CD8-positive, alpha-beta memory T cell (primary cell): Measurements from ENCODE around the gene POLD3. TPM values are rescaled to one million over a fixed set of nuclear protein-coding genes. Genes with fewer than 3 reads are reported as not detected.
A peak's percentile ranks its signal among the peaks of the same experiment; 100 is the strongest.

Experiments
- CTCF ChIA-PET: fragments of 350-600 bp; sonication (Branson Sonifier 250); formaldehyde crosslinking; loops from one replicate; lab custom pipeline; 2021; ENCODE audit warnings: antibody characterized with exemption; lab: Charles Lee
- POLR2A ChIA-PET: fragments of 350-600 bp; sonication (Branson Sonifier 250); formaldehyde crosslinking; loops from one replicate; lab custom pipeline; 2021; ENCODE audit warnings: antibody characterized with exemption; lab: Charles Lee
- DNase-seq, 5 donors: peaks; one replicate each; pipeline versions ENCODE4 v3.0.0 to v3.0.0-alpha.2; 2020 to 2022; ENCODE audit warnings: mixed read lengths in 1 of 5
- H3K27ac ChIP-seq: one replicate; pipeline ENCODE4 v1.7.0; 2013; ENCODE audit warnings: low read depth, mild to moderate bottlenecking, low read length, moderate library complexity
- H3K27me3 ChIP-seq: 2 replicates; pipeline ENCODE4 v1.7.0; 2013; ENCODE audit warnings: low read length, mild to moderate bottlenecking; ENCODE audit not compliant: insufficient read depth, poor library complexity, severe bottlenecking
- H3K36me3 ChIP-seq: 2 replicates; pipeline ENCODE4 v1.7.0; 2013; ENCODE audit warnings: mild to moderate bottlenecking, low read length, moderate library complexity; ENCODE audit not compliant: insufficient read depth
- H3K4me1 ChIP-seq: 2 replicates; pipeline ENCODE4 v1.7.0; 2013; ENCODE audit warnings: mild to moderate bottlenecking, low read length, moderate library complexity; ENCODE audit not compliant: insufficient read depth
- H3K4me3 ChIP-seq: 2 replicates; pipeline ENCODE4 v1.7.0; 2013; ENCODE audit warnings: mild to moderate bottlenecking, low read length
- H3K9me3 ChIP-seq: 2 replicates; pipeline ENCODE4 v1.7.0; 2013; ENCODE audit warnings: mild to moderate bottlenecking, low read length
- H3K27ac Mint-ChIP-seq, 8 donors: one replicate each; pipeline ENCODE4 v1.8.0; 2020 to 2021; ENCODE audit warnings: mixed read lengths in 8 of 8, mild to moderate bottlenecking in 6 of 8, inconsistent platforms in 3 of 8, moderate library complexity in 3 of 8
- H3K27me3 Mint-ChIP-seq, 2 donors: one replicate each; pipeline ENCODE4 v1.8.0; 2020 to 2021; ENCODE audit warnings: mixed read lengths in 2 of 2, mild to moderate bottlenecking in 1 of 2, moderate library complexity in 1 of 2
- H3K36me3 Mint-ChIP-seq, 3 donors: one replicate each; pipeline ENCODE4 v1.8.0; 2020 to 2021; ENCODE audit warnings: mixed read lengths in 3 of 3, inconsistent platforms in 1 of 3, mild to moderate bottlenecking in 1 of 3
- H3K4me1 Mint-ChIP-seq, 3 donors: one replicate each; pipeline ENCODE4 v1.8.0; 2020 to 2021; ENCODE audit warnings: mixed read lengths in 3 of 3, inconsistent platforms in 1 of 3, mild to moderate bottlenecking in 1 of 3
- H3K4me3 Mint-ChIP-seq, 7 donors: one replicate each; pipeline ENCODE4 v1.8.0; 2020 to 2021; ENCODE audit warnings: mixed read lengths in 7 of 7, mild to moderate bottlenecking in 6 of 7, moderate library complexity in 4 of 7, inconsistent platforms in 2 of 7
- H3K9me3 Mint-ChIP-seq, 5 donors: one replicate each; pipeline ENCODE4 v1.8.0; 2020 to 2022; ENCODE audit warnings: mixed read lengths in 5 of 5, mild to moderate bottlenecking in 3 of 5, moderate library complexity in 2 of 5, inconsistent platforms in 1 of 5
- polyA plus RNA-seq: library from polyadenylated mRNA; unstranded; fragments of 300-500 nt; fragmentation: Illumina TruSeq; gene quantifications from one replicate; pipeline ENCODE4 v1.2.3, GENCODE V29; 2021
- total RNA-seq, 2 experiments: library from RNA; stranded (reverse); gene quantifications; one replicate each; pipeline ENCODE4 v1.2.3, GENCODE V29; 2021

POLD3 gene
- total and polyA plus RNA-seq, 3 experiments from 2014 or later = 20.7 to 57.5 (median 53.8) TPM

DNA sequence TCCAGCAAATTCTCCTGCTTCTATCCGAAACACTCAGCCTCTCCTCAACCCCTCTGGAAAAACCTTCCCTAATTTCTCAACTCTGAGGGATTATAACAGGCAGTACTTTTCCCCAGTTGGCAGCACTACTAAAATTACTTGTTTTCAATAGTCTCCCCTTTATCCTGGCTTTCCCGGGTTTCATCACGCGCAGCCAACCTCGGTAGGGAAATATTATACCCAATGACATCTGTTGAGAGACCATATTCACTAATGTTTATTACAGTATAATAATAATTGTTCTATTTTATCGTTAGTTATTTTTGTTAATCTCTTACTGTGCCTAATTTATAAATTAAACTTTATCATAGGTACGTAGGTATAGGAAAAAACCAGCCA lies 330 bp upstream of the POLD3 start:
- H3K9me3 Mint-ChIP-seq = no peaks in the 10 kb centered on the region
- POLR2A ChIA-PET = interaction anchor here (0.7 to 1.5 kb wide), 3 partner anchors 99 to 612 kb away, joined by 3 to 14 read pairs (median 3); partner anchors contain the start of gene LIPT2
- CTCF ChIA-PET = interaction anchor here (0.8 kb wide), 1 partner anchor 21 kb away, joined by 3 read pairs; no protein-coding TSS in a partner anchor
- no peak for DNase-seq
- peaks cover 0 to 25% (median 9%) of the 10 kb centered on the region in 3 donors for H3K36me3 Mint-ChIP-seq
- peak overlapping the region; percentile 91 to 100 (median 95) for H3K4me3 Mint-ChIP-seq
- Histone ChIP-seq H3K4me1 (peaks cover 14% of the 10 kb centered on the region), H3K9me3 (no peaks in the 10 kb centered on the region), H3K27me3 (no peaks in the 10 kb centered on the region), H3K27ac (no peak overlapping the region), H3K36me3 (no peaks in the 10 kb centered on the region), H3K4me3 (no peak overlapping the region)
- H3K27me3 Mint-ChIP-seq = peaks cover 2 to 6% of the 10 kb centered on the region in 2 donors
- H3K4me1 Mint-ChIP-seq = peaks cover 22 to 37% (median 30%) of the 10 kb centered on the region in 3 donors
- peak overlapping the region; percentile 88 to 99 (median 95) for H3K27ac Mint-ChIP-seq

DNA sequence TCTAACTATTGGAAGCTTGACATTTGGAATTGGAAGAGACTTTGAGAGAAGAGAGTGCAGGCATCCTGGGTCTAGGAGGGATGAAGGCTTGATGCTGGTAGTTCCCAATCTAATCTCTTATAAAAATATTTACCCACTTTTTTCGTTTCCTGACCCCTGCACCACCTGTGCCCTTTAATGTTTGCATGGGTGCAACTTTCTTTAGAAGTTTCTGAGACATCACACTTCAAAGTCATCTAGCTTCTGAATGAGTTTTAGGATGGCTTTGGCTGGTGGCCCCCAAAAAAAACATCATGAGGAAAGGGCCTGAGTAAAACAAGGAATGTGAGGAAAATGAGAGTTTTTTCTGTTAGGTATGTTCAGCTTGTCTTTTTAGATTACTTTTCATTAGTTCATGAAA lies 1.1 kb downstream of the POLD3 start:
- Mint-ChIP-seq H3K27me3 (peaks cover 2 to 6% of the 10 kb centered on the region in 2 donors), H3K4me3 (peak overlapping the region; percentile 91 to 100 (median 95))

DNA sequence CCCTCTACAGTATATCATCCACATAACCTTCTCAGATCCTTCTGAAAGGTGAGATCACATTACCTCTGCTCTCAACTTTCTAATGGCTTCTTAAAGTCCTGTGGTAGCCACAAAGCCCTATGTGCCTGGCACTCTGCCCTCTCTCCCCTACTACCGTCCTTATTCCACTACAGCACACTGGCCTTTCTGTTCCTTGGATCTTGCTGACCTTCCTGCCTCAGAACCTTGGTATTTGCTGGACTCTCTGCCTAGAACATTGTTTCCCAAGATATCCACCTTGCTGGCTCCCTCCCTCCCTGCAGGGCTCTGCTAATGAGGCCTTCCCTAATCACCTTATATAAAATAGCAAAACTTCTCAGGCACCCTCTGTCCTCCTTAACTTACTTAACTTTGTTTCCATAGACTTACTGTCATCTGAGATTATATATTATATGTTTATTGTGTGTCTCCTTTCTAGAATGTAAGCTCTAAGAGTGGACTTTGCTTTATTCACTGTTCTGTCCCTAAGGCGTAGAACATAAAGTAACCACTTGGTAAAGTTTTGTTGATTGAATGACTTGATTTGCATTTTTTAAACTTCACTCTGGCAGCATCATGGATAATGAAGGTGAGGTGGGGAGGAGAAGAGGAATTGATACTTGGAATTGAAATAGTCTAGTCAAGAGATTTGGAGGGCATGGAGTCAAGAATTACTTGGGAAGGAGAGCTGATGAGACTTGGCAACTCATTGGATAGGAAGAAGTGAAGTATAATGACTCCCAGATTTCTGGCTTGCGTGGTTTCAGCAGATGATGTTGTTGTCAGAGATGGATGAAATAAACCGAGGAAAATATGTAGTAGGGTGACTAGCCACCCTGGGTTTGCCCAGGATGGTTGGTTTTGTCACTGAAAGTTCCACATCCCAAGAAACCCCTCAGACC lies 10.5 kb downstream of the POLD3 start:
- Mint-ChIP-seq H3K4me3 (no peak overlapping the region), H3K27ac (no peak overlapping the region), H3K27me3 (no peaks in the 10 kb centered on the region), H3K9me3 (no peaks in the 10 kb centered on the region), H3K36me3 (peaks cover 0 to 36% (median 14%) of the 10 kb centered on the region in 3 donors), H3K4me1 (no peaks in the 10 kb centered on the region)
- H3K27ac ChIP-seq = no peak overlapping the region
- H3K9me3 ChIP-seq = no peaks in the 10 kb centered on the region
- no peak overlapping the region for H3K4me3 ChIP-seq
- peaks cover 4% of the 10 kb centered on the region for H3K36me3 ChIP-seq
- no peaks in the 10 kb centered on the region for H3K27me3 ChIP-seq
- H3K4me1 ChIP-seq = no peaks in the 10 kb centered on the region
- ChIA-PET CTCF (no interaction called here), POLR2A (no interaction called here)
- DNase-seq = no peak

More for the DNA sequence above, 1.1 kb downstream of the POLD3 start:
- no peaks in the 10 kb centered on the region for H3K9me3 ChIP-seq
- ChIA-PET CTCF (no interaction called here), POLR2A (no interaction called here)
- no peak for DNase-seq
- Mint-ChIP-seq H3K27ac (peak overlapping the region; percentile 88 to 99 (median 95)), H3K36me3 (peaks cover 0 to 36% (median 13%) of the 10 kb centered on the region in 3 donors), H3K4me1 (peaks cover 22 to 37% (median 30%) of the 10 kb centered on the region in 3 donors), H3K9me3 (no peaks in the 10 kb centered on the region)
- no peaks in the 10 kb centered on the region for H3K27me3 ChIP-seq
- H3K27ac ChIP-seq = peak overlapping the region; percentile 84
- H3K4me3 ChIP-seq = peak overlapping the region; percentile 80
- H3K36me3 ChIP-seq = no peaks in the 10 kb centered on the region
- peaks cover 14% of the 10 kb centered on the region for H3K4me1 ChIP-seq

DNA sequence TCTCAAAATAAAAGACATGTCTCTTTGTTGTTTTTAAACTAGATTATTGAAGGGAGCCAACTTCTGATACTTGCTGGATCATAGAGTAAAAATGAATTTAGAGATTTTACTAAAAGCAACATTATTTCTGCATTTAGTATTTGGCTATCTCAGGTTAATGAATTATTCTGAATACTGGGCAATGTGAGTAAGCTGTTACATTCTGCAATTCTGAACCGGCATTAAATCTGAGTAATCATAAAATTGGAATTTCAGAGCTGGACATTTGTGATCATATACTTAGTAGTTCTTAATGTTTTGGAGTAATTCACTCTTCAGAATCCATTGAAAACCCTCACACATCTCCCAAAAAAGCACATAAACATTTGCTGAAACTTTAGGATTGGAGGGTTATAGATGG lies 11.5 kb downstream of the POLD3 start:
- H3K4me3 ChIP-seq = no peak overlapping the region
- H3K9me3 ChIP-seq = no peaks in the 10 kb centered on the region
- no peaks in the 10 kb centered on the region for H3K9me3 Mint-ChIP-seq
- H3K27ac ChIP-seq = no peak overlapping the region
- peaks cover 0 to 34% (median 9%) of the 10 kb centered on the region in 3 donors for H3K36me3 Mint-ChIP-seq
- no peak overlapping the region for H3K27ac Mint-ChIP-seq
- DNase-seq = no peak
- peaks cover 0 to 4% (median 2%) of the 10 kb centered on the region in 3 donors for H3K4me1 Mint-ChIP-seq
- no peaks in the 10 kb centered on the region for H3K4me1 ChIP-seq
- no peak overlapping the region for H3K4me3 Mint-ChIP-seq
- CTCF ChIA-PET = no interaction called here
- peaks cover 4% of the 10 kb centered on the region for H3K36me3 ChIP-seq
- no peaks in the 10 kb centered on the region for H3K27me3 Mint-ChIP-seq
- POLR2A ChIA-PET = no interaction called here
- H3K27me3 ChIP-seq = no peaks in the 10 kb centered on the region

DNA sequence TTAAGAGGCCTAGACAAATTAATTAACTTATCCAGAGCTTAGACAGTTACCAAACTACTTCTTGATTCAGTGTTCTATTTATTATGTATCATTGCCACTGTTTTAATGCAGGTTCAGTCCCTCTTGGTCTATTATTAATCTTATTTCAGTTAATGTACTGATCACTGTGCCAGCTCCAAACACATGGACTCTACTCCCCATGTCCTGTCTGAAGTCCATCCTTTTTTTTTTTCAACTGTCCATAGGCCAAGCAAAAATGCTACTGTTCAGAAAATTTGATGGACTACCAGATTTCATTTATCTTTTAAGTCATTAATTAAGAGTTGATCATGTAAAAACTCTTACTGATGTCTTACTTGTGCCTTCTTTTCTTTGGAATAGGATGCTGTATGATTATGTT lies 11.9 kb downstream of the POLD3 start:
- H3K27ac ChIP-seq = no peak overlapping the region
- H3K27me3 Mint-ChIP-seq = no peaks in the 10 kb centered on the region
- H3K36me3 ChIP-seq = peaks cover 4% of the 10 kb centered on the region
- no peaks in the 10 kb centered on the region for H3K27me3 ChIP-seq
- DNase-seq = no peak
- peak overlapping the region in 1 of 8 donors; percentile 46 for H3K27ac Mint-ChIP-seq
- H3K4me3 ChIP-seq = no peak overlapping the region
- ChIA-PET CTCF (no interaction called here), POLR2A (no interaction called here)
- peaks cover 0 to 4% (median 2%) of the 10 kb centered on the region in 3 donors for H3K4me1 Mint-ChIP-seq
- H3K36me3 Mint-ChIP-seq = peaks cover 0 to 34% (median 9%) of the 10 kb centered on the region in 3 donors
- no peak overlapping the region for H3K4me3 Mint-ChIP-seq
- H3K4me1 ChIP-seq = no peaks in the 10 kb centered on the region
- no peaks in the 10 kb centered on the region for H3K9me3 ChIP-seq
- no peaks in the 10 kb centered on the region for H3K9me3 Mint-ChIP-seq

DNA sequence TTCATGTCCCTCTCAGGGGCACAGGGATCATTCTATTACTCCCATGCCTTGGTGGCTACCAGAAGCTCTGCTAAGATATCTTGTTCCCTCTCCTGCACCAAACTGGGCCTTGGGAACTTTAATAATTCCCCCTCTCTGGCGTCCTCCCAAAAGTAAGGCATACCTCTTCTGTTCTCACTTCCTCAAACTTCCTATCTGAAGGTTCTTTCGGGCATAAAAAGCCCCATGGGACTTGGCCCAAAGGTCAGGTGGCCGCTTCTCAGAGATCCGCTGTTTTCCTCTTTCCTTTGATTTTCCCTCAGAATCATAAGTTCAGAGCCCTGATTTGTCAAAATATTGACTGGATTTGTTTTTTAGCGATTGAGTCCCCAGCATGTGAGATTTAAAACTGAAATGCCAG lies 13.0 kb downstream of the POLD3 start:
- H3K36me3 Mint-ChIP-seq = peaks cover 0 to 36% (median 9%) of the 10 kb centered on the region in 3 donors
- CTCF ChIA-PET = interaction anchor here (0.8 kb wide), 1 partner anchor 36 kb away, joined by 3 read pairs; no protein-coding TSS in a partner anchor
- H3K27ac Mint-ChIP-seq = peak overlapping the region in 2 of 8 donors; percentile 73 to 75
- H3K4me3 Mint-ChIP-seq = no peak overlapping the region
- H3K27me3 Mint-ChIP-seq = no peaks in the 10 kb centered on the region
- POLR2A ChIA-PET = no interaction called here
- peaks cover 0 to 8% (median 2%) of the 10 kb centered on the region in 3 donors for H3K4me1 Mint-ChIP-seq
- H3K4me1 ChIP-seq = no peaks in the 10 kb centered on the region
- DNase-seq = no peak
- H3K9me3 ChIP-seq = no peaks in the 10 kb centered on the region
- H3K9me3 Mint-ChIP-seq = no peaks in the 10 kb centered on the region
- no peak overlapping the region for H3K27ac ChIP-seq
- no peak overlapping the region for H3K4me3 ChIP-seq
- H3K36me3 ChIP-seq = peaks cover 4% of the 10 kb centered on the region
- H3K27me3 ChIP-seq = no peaks in the 10 kb centered on the region

DNA sequence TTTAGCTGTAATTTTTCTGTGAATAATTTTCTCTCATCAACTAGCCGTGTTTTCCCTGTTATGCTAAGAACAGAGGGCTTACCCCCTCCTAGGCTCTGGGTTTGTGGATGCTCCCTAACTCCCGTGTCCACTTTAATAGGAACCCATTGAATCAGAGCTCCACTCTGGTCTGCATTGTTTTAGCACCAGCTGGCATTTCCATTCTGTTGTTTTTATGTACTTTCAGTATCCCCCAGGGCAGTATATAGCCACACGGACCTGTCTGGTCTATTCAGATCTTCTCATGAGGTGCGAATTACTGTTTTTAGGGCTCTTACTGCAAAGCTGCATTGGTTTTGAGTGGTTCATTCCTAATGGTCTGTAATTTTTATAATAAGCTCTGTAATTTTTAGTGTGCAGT lies 16.0 kb downstream of the POLD3 start:
- ChIA-PET CTCF (no interaction called here), POLR2A (no interaction called here)
- no peaks in the 10 kb centered on the region for H3K27me3 Mint-ChIP-seq
- Histone ChIP-seq H3K27me3 (no peaks in the 10 kb centered on the region), H3K4me3 (no peak overlapping the region), H3K4me1 (no peaks in the 10 kb centered on the region), H3K27ac (no peak overlapping the region), H3K36me3 (peaks cover 20% of the 10 kb centered on the region), H3K9me3 (no peaks in the 10 kb centered on the region)
- peaks cover 5 to 45% (median 9%) of the 10 kb centered on the region in 3 donors for H3K36me3 Mint-ChIP-seq
- H3K4me3 Mint-ChIP-seq = no peak overlapping the region
- DNase-seq = no peak
- H3K9me3 Mint-ChIP-seq = no peaks in the 10 kb centered on the region
- H3K4me1 Mint-ChIP-seq = peaks cover 0 to 8% (median 2%) of the 10 kb centered on the region in 3 donors
- H3K27ac Mint-ChIP-seq = peak overlapping the region in 3 of 8 donors; percentile 8 to 79 (median 23)

DNA sequence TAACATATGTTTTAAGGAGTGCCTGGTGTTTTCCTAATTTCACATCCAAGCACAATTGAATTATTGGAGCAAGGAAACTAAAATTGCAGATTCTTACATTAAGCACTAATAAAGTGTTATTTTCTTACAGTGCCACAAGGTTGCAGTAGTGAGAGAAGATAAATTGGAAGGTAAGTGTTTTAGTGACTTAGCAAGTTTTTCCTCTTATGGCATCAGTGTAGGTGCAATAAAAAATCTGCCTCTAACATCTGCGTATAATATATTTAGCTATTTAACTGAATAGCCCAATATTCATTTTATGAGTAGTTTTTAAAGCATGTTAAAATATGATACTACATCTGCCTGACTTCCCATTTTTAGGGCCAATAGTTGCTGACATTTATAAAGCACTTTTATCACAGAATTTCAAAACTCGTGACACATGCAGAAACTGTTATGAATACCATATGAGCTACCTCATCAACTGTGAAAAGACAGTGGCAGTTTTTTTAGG lies 19.0 kb downstream of the POLD3 start:
- Mint-ChIP-seq H3K27me3 (no peaks in the 10 kb centered on the region), H3K9me3 (no peaks in the 10 kb centered on the region), H3K36me3 (peaks cover 4 to 29% (median 5%) of the 10 kb centered on the region in 3 donors), H3K27ac (peak overlapping the region in 1 of 8 donors; percentile 26), H3K4me1 (peaks cover 0 to 8% (median 2%) of the 10 kb centered on the region in 3 donors), H3K4me3 (no peak overlapping the region)
- Histone ChIP-seq H3K4me3 (no peak overlapping the region), H3K4me1 (no peaks in the 10 kb centered on the region), H3K9me3 (no peaks in the 10 kb centered on the region), H3K27ac (no peak overlapping the region), H3K27me3 (no peaks in the 10 kb centered on the region), H3K36me3 (peaks cover 22% of the 10 kb centered on the region)
- no peak for DNase-seq
- ChIA-PET CTCF (no interaction called here), POLR2A (no interaction called here)
